ENCODE data around the gene B3GNT8. TPM values are rescaled to one million over a fixed set of nuclear protein-coding genes. Genes with fewer than 3 reads are reported as not detected.

The B3GNT8 gene
- total RNA-seq, 2 experiments from 2014 or later, result 0.58 to 1.2 TPM

DNA sequence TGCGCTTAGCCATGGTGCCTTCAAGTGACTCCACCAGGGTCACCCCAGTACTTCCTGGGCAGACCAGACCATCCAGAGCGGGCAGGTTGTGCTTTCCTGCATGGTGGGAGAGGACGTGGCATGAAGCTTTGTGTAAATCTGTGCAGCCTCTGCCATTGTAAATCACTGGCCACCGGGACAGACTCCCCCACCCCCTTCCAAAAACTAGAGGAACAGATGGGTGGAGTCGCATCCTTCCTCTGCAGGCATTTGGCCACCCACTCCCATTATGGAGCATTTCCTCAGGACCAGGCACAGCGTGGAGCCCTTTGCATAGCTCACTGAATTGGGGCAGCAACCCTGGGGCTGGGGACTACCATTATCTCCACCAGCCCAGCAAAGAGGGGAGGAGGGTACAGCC, 21.4 kb downstream of the B3GNT8 start:
- DNase-seq (no peak), ATAC-seq (ENCODE audit: poor library complexity) (no peak)
- Histone ChIP-seq H3K27ac (ENCODE audit: low read depth in 1 of 2, low read length in 2 of 2) (no peak overlapping the region), H3K36me3 (ENCODE audit: insufficient read depth, low read length) (peaks cover 11% of the 10 kb centered on the region), H3K4me3 (ENCODE audit: low read length) (no peak overlapping the region), H3K4me1 (ENCODE audit: insufficient read depth, low read length) (peaks cover 19% of the 10 kb centered on the region), H3K27me3 (ENCODE audit: control insufficient read depth in 1 of 2, insufficient read depth in 2 of 2, low read length in 2 of 2) (no peaks in the 10 kb centered on the region), H3K9me3 (ENCODE audit: control insufficient read depth in 1 of 2, insufficient read depth in 1 of 2, low read length in 2 of 2) (no peaks in the 10 kb centered on the region)
- Mint-ChIP-seq H3K4me1 (ENCODE audit: low read depth) (peaks cover 26% of the 10 kb centered on the region), H3K27me3 (no peaks in the 10 kb centered on the region), H3K4me3 (no peak overlapping the region), H3K9me3 (no peaks in the 10 kb centered on the region), H3K36me3 (ENCODE audit: low read depth) (peaks cover 22% of the 10 kb centered on the region), H3K27ac (no peak overlapping the region)
- TF ChIP-seq, protein P1, sequence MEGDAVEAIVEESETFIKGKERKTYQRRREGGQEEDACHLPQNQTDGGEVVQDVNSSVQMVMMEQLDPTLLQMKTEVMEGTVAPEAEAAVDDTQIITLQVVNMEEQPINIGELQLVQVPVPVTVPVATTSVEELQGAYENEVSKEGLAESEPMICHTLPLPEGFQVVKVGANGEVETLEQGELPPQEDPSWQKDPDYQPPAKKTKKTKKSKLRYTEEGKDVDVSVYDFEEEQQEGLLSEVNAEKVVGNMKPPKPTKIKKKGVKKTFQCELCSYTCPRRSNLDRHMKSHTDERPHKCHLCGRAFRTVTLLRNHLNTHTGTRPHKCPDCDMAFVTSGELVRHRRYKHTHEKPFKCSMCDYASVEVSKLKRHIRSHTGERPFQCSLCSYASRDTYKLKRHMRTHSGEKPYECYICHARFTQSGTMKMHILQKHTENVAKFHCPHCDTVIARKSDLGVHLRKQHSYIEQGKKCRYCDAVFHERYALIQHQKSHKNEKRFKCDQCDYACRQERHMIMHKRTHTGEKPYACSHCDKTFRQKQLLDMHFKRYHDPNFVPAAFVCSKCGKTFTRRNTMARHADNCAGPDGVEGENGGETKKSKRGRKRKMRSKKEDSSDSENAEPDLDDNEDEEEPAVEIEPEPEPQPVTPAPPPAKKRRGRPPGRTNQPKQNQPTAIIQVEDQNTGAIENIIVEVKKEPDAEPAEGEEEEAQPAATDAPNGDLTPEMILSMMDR (IDR thresholded peaks at IDR 0.05), result no peak
- POLR2A ChIA-PET, result no interaction called here
- CTCF ChIA-PET, result no interaction called here
- intact Hi-C loops (cut with DNase I, micrococcal nuclease), result no loop called here

GRCh38 chr19:41403181-41403970, 23.8 kb downstream of the B3GNT8 start:
- Histone ChIP-seq H3K4me1 (ENCODE audit: insufficient read depth, low read length) (peaks cover 11% of the 10 kb centered on the region), H3K36me3 (ENCODE audit: insufficient read depth, low read length) (peaks cover 9% of the 10 kb centered on the region), H3K4me3 (ENCODE audit: low read length) (no peak overlapping the region), H3K9me3 (ENCODE audit: control insufficient read depth in 1 of 2, insufficient read depth in 1 of 2, low read length in 2 of 2) (no peaks in the 10 kb centered on the region), H3K27ac (ENCODE audit: low read depth in 1 of 2, low read length in 2 of 2) (no peak overlapping the region), H3K27me3 (ENCODE audit: control insufficient read depth in 1 of 2, insufficient read depth in 2 of 2, low read length in 2 of 2) (no peaks in the 10 kb centered on the region)
- no peak overlapping the region for H3K27ac Mint-ChIP-seq
- intact Hi-C loops (cut with DNase I, micrococcal nuclease), result no loop called here
- POLR2A ChIA-PET, result no interaction called here
- H3K9me3 Mint-ChIP-seq, result no peaks in the 10 kb centered on the region
- CTCF ChIA-PET, result no interaction called here
- peaks cover 29% of the 10 kb centered on the region for H3K4me1 Mint-ChIP-seq (ENCODE audit: low read depth)
- H3K27me3 Mint-ChIP-seq, result no peaks in the 10 kb centered on the region
- TF ChIP-seq, protein P1 (IDR thresholded peaks at IDR 0.05), result no peak
- no peak overlapping the region for H3K4me3 Mint-ChIP-seq
- H3K36me3 Mint-ChIP-seq (ENCODE audit: low read depth), result peaks cover 5% of the 10 kb centered on the region
- DNase-seq, result no peak
- ATAC-seq (ENCODE audit: poor library complexity), result no peak

GRCh38 chr19:41402010-41402409, 25.2 kb downstream of the B3GNT8 start:
- CTCF ChIA-PET, result no interaction called here
- ATAC-seq (ENCODE audit: poor library complexity) (no peak), DNase-seq (no peak)
- Mint-ChIP-seq H3K4me1 (ENCODE audit: low read depth) (peaks cover 42% of the 10 kb centered on the region), H3K27me3 (no peaks in the 10 kb centered on the region), H3K4me3 (no peak overlapping the region), H3K36me3 (ENCODE audit: low read depth) (peaks cover 19% of the 10 kb centered on the region), H3K27ac (no peak overlapping the region), H3K9me3 (no peaks in the 10 kb centered on the region)
- intact Hi-C loops (cut with DNase I, micrococcal nuclease), result no loop called here
- Histone ChIP-seq H3K27ac (ENCODE audit: low read depth in 1 of 2, low read length in 2 of 2) (no peak overlapping the region), H3K4me1 (ENCODE audit: insufficient read depth, low read length) (peaks cover 20% of the 10 kb centered on the region), H3K4me3 (ENCODE audit: low read length) (no peak overlapping the region), H3K9me3 (ENCODE audit: control insufficient read depth in 1 of 2, insufficient read depth in 1 of 2, low read length in 2 of 2) (no peaks in the 10 kb centered on the region), H3K36me3 (ENCODE audit: insufficient read depth, low read length) (peaks cover 9% of the 10 kb centered on the region), H3K27me3 (ENCODE audit: control insufficient read depth in 1 of 2, insufficient read depth in 2 of 2, low read length in 2 of 2) (no peaks in the 10 kb centered on the region)
- POLR2A ChIA-PET, result no interaction called here
- TF ChIP-seq, protein P1 (IDR thresholded peaks at IDR 0.05), result no peak

Data from CD4-positive, alpha-beta T cell (primary cell).